Stimulated activated CD4-positive, alpha-beta T cell treated with anti-CD3 and anti-CD28 coated beads, Interleukin-4, amount 100 ng/mL, for 4 hours (primary cell): ENCODE data around the gene HABP2.

ENCODE experiments used
- DNase-seq, 2 experiments: peaks; one replicate each; pipeline ENCODE4 v3.0.0-alpha.2; 2020

The HABP2 gene

DNA sequence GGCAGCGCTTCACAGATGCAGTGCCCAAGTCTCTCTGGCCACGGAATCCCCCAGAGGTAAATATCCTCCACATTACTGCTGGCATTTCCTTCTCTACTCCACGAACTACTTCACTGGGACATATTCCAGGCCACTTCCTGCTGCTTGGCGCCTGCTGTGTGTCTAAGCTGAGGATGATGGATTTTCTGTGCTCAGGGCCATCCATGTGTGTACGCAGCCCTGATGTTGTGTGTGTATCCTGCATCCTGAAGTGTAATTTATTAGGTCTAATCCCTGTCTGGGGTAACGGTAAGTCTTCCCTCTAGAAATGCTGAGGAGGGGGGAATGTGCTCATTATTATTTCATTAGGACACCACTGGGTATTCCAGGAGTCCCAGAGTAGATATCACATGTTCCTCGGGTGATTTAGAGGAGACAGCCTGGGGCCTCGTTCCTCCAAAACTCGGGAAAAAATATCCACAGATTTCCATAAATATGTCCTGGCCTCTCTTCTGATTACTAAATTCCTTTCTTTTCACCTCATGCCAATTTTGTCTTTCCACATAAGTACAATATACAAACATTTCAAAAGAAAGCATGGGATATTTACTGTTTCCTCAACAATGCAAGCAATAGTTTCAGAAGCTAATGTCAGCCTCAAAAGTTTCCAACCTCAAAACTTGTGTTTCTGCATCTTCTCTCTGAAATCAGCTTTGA lies 25.5 kb upstream of the HABP2 start:
- no peak for DNase-seq

- DNase-seq, result no peak
Observed at GRCh38 chr10:113528876-113529275, 24.0 kb upstream of the HABP2 start.

DNA sequence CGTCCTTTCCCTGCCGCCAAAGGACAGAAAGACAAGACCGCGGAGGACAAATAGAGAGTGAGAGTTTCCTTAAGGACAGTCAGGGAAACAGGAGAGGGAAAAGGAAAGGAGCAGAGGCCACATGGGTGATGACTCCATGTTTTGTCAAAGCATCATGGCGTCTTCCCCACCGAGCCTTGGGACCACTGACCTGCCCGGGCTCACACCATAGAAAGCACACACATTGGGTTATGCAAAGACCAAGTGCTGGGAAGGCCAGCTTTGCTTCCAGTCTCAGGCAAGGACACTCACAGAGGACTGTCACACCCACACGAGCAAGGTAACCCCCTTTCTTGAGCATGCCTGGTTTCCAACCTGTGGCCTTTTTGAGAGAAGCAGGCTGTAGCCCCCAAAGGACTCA lies 23.3 kb upstream of the HABP2 start:
- no peak for DNase-seq

DNA sequence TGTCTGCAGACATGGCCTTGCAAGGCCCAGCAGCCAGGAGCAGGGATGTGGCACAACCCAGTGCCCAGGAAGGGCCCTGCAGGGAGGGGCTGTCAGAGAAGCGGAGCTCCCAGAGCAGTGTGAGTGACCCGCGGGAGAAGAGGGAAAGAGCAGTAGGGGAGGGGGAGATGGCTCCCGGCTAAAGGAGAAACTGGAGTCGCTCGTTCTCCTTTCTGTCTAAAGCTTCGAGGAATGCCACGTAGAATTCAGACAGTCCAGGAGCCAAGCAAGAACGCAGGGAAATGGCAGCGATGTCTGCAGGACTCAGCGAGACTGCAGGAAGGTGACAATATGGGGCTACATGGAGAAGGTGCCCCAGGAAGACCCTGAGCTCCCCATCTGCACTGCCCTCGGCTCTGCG lies 22.4 kb upstream of the HABP2 start:
- no peak for DNase-seq

GRCh38 chr10:113532724-113533123 lies 20.1 kb upstream of the HABP2 start:
- DNase-seq, result no peak

DNA sequence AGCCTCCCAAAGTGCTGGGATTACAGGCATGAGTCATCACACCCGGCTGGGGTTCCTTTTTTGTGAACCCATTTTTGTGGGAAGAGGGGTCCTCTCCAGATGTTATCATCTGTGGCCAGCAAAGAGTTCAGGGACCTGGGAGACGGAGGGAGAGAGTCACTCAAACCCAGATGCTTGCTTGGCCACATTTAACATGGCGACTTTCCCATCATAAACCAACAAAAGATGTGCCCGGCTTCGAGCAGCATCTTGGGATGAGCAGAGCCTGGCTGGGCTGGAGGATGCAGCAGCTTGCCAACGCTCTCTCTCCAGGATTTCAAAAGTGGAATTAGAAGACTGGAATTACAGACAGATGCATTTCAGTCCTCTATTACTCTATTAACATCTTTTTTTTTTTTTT lies 19.1 kb upstream of the HABP2 start:
- no peak for DNase-seq

- no peak for DNase-seq
Observed at GRCh38 chr10:113534423-113534822, 18.4 kb upstream of the HABP2 start.

DNA sequence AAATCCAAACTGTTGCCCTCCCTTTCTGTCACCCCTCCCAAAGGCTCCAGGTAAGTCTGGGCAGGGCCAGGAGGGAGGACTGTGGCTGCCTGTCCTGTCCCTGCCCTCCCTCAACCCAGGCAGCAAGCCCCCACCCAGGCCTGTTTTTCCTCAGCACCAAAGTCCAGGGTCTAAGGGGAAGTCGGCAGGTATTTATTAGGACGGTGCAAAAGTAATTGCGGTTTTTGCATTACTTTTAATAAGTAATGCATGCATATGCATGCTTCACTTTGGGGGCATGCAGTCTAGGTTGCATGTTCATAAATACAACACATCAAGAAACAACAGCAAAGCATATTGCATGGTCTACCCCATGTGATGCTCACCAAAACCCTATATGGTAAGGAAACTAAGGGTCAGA lies 15.2 kb upstream of the HABP2 start:
- DNase-seq, result no peak

- no peak for DNase-seq
Observed at GRCh38 chr10:113538151-113538550, 14.7 kb upstream of the HABP2 start.

- DNase-seq, result no peak
Observed at GRCh38 chr10:113539789-113540188, 13.1 kb upstream of the HABP2 start.

GRCh38 chr10:113540845-113541548 lies 11.9 kb upstream of the HABP2 start:
- no peak for DNase-seq

DNA sequence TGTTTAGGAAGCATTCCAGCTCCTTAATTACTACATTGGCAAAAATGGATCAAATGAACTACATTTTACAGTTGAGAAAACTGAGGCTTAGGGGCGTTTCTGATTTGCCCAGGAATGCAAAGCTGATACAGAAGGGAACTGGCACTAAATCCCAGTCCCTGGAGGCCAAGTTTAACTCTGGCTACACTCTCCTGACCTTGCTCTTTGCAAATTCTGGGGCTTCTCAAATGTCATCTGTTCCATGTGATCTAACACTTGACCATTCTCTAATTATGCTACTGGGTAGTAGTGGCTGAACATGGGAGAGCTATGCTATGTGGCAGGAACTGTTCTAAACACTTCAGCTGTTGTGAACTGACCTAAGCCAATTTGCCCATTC lies 11.3 kb upstream of the HABP2 start:
- no peak for DNase-seq

DNA sequence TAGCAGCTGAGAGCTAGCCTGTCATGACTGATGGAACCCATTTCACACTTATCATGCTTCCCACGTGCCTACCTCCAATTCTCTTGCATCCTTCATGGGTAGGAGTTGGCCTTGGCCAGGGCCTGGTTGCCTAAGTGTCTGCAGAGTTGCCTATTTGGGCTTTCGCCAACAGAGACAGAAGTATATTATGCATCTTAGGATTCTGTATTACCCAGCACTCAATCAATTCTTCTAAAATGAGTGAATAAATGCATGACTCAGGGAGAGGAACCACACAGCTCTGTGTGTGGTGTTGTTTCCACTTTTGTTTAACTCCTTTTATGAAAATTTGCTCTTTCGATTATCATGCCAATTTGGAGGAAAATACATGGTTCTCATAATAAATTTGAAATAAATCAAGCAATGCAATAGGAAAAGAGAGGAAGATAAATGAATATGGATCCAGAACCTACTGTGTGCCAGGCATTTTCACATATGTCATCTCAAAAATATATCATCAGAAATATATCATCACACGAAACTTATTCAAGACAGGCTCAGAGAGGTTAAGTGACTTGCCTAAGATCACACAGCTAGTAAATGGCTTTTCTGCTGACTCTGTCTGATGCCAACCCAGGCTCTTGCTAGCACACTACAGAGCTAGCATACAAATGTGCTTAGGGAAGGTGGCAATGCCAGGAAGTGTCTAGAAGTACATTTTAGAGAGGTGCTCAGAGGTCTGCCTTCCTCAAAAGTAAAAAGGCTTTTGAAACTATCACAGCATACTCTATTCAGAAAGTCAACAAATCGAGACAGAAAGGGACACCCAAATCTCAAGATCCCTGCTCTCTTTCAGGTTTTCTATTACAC lies 9.5 kb upstream of the HABP2 start:
- no peak for DNase-seq

DNA sequence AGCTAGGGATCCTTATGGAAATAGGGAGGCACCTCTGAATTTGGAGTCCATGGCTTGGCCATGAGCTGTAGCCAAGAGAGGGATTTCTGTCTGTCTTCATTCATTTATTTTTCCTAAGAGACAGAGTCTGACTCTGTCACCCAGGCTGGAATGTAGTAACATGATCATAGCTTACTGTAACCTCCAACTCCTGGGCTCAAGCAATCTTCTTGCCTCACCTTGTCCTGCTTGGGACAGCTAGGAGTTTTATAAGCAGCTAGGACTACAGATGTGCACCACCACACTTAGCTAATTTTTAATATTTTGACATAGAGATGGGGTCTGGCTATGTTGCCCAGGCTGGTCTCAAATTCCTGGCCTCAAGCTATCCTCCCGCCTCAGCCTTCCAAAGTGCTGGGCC lies 8.5 kb upstream of the HABP2 start:
- no peak for DNase-seq

DNA sequence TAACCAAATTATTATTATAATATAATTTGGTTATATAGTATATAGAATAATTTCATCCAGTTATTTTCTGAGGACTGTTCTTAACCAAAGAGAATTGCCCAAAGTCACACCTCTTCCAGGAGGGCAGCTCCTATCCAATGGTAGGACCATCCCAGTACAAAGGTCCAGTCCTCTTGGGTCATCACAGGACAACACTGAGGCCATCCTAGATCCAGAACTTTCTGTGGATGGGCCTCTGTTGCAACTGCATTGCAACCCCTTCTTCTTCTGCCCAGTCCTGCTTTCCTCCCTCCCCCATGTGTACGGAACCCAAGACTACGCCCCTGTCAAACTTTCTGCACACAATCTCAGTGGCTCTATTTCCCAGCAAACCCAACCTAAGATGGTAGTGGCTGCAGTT lies 5.4 kb upstream of the HABP2 start:
- no peak for DNase-seq

- no peak for DNase-seq
Observed at GRCh38 chr10:113549856-113550255, 3.0 kb upstream of the HABP2 start.

GRCh38 chr10:113550365-113550764 lies 2.5 kb upstream of the HABP2 start:
- DNase-seq, result no peak

DNA sequence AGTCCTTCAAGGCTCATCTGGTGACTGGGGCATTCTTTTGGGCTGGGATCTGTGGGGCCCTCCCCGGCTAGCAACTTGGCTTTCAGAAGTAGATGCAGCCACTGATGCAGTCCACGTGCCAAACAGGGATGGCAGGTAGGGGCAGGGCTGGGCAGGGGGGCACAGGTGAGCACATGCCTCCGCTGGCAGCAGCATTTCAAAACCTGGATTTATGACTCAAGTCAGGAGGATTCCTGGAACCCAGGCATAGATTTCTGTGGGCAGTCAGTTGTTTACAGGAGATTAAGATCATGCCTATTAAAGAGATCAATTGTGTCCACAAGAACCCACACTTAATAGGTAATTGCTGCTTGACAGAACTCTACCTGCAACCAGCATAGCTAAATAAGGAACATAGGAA lies 839 bp upstream of the HABP2 start:
- DNase-seq, result no peak

DNA sequence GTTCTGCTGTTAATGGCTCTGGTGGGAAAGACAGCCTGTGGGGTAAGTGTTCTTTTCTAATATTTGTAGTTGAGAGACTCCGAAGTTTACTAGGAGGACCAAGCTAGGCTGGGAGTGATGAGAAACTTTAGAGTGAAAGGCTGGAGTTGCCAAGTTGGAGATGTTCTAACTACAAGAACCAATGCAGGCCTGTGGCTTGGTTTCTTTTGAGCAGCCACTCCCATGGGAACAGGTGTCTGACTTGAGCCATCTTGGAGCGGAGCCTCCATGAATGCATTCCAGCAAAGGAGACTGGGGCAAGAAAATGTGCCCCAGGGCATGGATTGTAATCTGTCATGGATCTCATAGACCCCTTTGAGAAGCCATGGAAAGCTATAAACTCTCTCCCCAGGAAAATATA lies 296 bp downstream of the HABP2 start:
- no peak for DNase-seq

DNA sequence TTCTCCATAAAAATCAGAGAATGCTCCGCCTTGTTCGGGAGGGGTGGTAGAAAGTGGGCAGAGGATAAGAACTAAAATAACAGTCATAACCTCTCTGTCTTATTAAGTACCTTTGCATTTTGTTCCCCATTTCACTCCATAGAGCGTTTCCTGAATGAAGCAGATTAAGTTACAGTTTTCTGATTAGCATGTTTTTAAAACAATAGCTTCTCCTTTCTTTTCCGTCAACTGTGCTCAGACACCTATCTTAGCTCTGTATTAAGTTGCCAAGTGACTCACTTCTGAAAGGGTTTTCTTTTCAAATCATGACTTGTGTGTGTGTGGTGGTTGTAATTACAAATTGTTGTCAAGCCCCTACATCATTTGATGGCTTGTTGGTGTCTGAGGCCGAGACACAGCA lies 1.4 kb downstream of the HABP2 start:
- DNase-seq, result no peak

DNA sequence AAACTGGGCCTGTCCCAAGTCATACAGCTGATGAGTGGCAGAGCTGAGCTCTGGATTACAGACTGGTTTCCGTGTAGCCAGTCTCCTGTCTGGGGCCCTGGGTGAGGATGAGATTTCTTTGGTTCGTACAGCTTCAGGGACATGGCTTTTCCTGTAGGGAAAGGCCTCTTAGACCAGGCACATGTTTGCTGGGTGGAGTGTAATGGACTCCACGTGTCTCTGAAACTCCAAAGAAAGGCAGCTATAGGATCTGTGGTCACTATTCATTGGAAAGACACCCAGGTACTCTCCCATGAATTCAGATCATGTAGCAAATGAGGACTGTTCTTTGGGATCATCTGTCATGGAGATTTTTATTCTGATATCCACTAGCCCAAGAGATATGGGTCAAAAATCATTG lies 2.4 kb downstream of the HABP2 start:
- DNase-seq, result no peak

- no peak for DNase-seq
Observed at GRCh38 chr10:113555751-113556150, 2.9 kb downstream of the HABP2 start.

DNA sequence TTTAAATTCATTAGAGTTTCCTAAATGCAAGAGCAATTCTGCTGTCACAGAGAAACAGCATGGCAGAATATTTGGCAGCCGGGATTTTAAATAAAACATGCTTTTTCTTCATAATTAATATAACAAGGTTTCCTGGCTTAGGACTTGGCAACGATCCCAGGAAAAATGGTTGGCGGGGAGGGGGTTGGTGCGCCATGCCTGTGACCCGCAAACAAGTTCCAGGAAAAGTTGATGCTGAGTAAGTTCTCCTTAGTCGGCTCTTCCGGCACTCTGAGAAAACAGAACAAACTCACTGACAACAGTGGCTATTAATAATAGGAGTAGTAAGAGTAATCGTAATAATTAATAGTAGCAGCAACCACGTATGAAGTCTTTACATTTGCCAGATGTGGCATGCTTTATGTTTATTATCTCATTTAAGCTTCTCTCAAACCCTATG lies 4.6 kb downstream of the HABP2 start:
- DNase-seq, result no peak

DNA sequence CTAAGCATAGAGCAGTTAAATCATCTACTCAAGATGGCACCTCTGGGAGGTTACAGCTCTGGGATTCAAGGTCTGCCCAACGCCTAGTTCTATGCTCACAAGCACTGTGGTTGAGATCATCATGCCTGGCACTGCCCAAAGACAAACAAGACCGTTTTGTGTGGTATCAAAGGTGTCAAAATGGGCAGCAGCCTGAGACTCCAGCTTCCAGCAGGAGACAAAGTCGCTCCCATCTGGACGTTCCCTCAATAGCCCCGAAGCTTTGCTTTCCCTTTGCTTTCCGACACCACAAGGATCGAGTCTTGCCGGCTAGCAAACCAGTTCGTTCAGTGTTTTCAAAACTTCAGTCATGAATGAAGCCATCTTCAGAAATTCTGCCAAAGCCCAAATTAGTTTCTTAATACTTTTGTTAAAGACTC lies 5.1 kb downstream of the HABP2 start:
- no peak for DNase-seq
